ENCODE results near the gene SUMF2.
"Not testable (repeated sequence)": the region's sequence is repeated elsewhere in the genome, so short reads cannot be mapped to it uniquely, and the experiment has no call there.

DNA sequence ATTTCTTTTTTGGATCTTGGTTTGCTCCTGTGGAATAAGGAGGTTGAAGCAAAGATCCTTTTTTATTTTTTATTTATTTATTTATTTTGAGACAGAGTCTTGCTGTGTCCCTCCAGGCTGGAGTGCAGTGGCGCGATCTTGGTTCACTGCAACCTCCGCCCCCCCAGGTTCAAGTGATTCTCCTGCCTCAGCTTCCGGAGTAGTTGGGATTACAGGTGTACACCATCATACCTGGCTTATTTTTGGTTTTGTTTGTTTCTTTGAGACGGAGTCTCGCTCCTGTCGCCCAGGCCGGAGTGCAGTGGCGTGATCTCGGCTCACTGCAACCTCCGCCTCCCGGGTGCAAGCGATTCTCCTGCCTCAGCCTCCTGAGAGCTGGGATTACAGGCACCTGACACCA lies 2.3 kb downstream of the SUMF2 start:
- TF ChIP-seq, protein P1, sequence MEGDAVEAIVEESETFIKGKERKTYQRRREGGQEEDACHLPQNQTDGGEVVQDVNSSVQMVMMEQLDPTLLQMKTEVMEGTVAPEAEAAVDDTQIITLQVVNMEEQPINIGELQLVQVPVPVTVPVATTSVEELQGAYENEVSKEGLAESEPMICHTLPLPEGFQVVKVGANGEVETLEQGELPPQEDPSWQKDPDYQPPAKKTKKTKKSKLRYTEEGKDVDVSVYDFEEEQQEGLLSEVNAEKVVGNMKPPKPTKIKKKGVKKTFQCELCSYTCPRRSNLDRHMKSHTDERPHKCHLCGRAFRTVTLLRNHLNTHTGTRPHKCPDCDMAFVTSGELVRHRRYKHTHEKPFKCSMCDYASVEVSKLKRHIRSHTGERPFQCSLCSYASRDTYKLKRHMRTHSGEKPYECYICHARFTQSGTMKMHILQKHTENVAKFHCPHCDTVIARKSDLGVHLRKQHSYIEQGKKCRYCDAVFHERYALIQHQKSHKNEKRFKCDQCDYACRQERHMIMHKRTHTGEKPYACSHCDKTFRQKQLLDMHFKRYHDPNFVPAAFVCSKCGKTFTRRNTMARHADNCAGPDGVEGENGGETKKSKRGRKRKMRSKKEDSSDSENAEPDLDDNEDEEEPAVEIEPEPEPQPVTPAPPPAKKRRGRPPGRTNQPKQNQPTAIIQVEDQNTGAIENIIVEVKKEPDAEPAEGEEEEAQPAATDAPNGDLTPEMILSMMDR (IDR thresholded peaks at IDR 0.05): not testable (repeated sequence)
- TF ChIP-seq, protein P2, sequence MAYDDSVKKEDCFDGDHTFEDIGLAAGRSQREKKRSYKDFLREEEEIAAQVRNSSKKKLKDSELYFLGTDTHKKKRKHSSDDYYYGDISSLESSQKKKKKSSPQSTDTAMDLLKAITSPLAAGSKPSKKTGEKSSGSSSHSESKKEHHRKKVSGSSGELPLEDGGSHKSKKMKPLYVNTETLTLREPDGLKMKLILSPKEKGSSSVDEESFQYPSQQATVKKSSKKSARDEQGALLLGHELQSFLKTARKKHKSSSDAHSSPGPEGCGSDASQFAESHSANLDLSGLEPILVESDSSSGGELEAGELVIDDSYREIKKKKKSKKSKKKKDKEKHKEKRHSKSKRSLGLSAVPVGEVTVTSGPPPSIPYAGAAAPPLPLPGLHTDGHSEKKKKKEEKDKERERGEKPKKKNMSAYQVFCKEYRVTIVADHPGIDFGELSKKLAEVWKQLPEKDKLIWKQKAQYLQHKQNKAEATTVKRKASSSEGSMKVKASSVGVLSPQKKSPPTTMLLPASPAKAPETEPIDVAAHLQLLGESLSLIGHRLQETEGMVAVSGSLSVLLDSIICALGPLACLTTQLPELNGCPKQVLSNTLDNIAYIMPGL (CRISPR knock-in tag; IDR thresholded peaks at IDR 0.05): not testable (repeated sequence)
- TF ChIP-seq SMAD3 (CRISPR knock-in tag; IDR thresholded peaks at IDR 0.05; ENCODE audit: borderline replicate concordance); NR3C1 (CRISPR knock-in tag; conservative IDR thresholded peaks at IDR 0.05; ENCODE audit: low read depth); ETV6 (CRISPR knock-in tag; IDR thresholded peaks at IDR 0.05); EMX1 (CRISPR knock-in tag; IDR thresholded peaks at IDR 0.05); TEAD4 (CRISPR knock-in tag; IDR thresholded peaks at IDR 0.05); CREB1 (CRISPR knock-in tag; IDR thresholded peaks at IDR 0.05); TCF7 (CRISPR knock-in tag; IDR thresholded peaks at IDR 0.05; ENCODE audit: low read depth); ELF4 (CRISPR knock-in tag; IDR thresholded peaks at IDR 0.05; ENCODE audit: low read depth): not testable (repeated sequence)
- TF ChIP-seq, protein P3, sequence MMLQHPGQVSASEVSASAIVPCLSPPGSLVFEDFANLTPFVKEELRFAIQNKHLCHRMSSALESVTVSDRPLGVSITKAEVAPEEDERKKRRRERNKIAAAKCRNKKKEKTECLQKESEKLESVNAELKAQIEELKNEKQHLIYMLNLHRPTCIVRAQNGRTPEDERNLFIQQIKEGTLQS (CRISPR knock-in tag; conservative IDR thresholded peaks at IDR 0.05): not testable (repeated sequence)
- TF ChIP-seq, protein P4, sequence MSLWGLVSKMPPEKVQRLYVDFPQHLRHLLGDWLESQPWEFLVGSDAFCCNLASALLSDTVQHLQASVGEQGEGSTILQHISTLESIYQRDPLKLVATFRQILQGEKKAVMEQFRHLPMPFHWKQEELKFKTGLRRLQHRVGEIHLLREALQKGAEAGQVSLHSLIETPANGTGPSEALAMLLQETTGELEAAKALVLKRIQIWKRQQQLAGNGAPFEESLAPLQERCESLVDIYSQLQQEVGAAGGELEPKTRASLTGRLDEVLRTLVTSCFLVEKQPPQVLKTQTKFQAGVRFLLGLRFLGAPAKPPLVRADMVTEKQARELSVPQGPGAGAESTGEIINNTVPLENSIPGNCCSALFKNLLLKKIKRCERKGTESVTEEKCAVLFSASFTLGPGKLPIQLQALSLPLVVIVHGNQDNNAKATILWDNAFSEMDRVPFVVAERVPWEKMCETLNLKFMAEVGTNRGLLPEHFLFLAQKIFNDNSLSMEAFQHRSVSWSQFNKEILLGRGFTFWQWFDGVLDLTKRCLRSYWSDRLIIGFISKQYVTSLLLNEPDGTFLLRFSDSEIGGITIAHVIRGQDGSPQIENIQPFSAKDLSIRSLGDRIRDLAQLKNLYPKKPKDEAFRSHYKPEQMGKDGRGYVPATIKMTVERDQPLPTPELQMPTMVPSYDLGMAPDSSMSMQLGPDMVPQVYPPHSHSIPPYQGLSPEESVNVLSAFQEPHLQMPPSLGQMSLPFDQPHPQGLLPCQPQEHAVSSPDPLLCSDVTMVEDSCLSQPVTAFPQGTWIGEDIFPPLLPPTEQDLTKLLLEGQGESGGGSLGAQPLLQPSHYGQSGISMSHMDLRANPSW (CRISPR knock-in tag; conservative IDR thresholded peaks at IDR 0.05; ENCODE audit: low read depth): not testable (repeated sequence)
